GM21717 (cell line): ENCODE measurements around the gene NDUFB6.
"Not testable (repeated sequence)": the region's sequence is repeated elsewhere in the genome, so short reads cannot be mapped to it uniquely, and the experiment has no call there.

ENCODE experiments used
- ATAC-seq: cut with Tn5 transposase; IDR thresholded peaks from one replicate; pipeline ENCODE4 v1.9.1; 2021; ENCODE audit warnings: mild to moderate bottlenecking, moderate library complexity; ENCODE audit not compliant: unreplicated experiment

NDUFB6 gene

GRCh38 chr9:32524892-32525708 lies 47.9 kb downstream of the NDUFB6 start:
- ATAC-seq = peak; percentile 10

- not testable (repeated sequence) for ATAC-seq
Measured at GRCh38 chr9:32524558-32524891, 48.4 kb downstream of the NDUFB6 start.

- ATAC-seq = no peak
Measured at GRCh38 chr9:32523910-32524309, 49.0 kb downstream of the NDUFB6 start.

- no peak for ATAC-seq
Measured at GRCh38 chr9:32518276-32518675, 54.7 kb downstream of the NDUFB6 start.

GRCh38 chr9:32516241-32516640 lies 56.7 kb downstream of the NDUFB6 start:
- no peak for ATAC-seq

GRCh38 chr9:32508728-32509127 lies 64.2 kb downstream of the NDUFB6 start:
- no peak for ATAC-seq

- no peak for ATAC-seq
Measured at GRCh38 chr9:32503008-32503407, 70.0 kb downstream of the NDUFB6 start.
